Vagina (tissue), 2 donors: ENCODE data around the gene RICTOR.

Experiments used
- POLR2AphosphoS5 ChIP-seq, 2 donors: sonication (generic); formaldehyde crosslinking; IDR thresholded peaks; one replicate each; pipeline ENCODE4 v1.9.0; 2017; ENCODE audit warnings: antibody characterized with exemption in 2 of 2, mild to moderate bottlenecking in 2 of 2, low read depth in 1 of 2; ENCODE audit not compliant: insufficient read depth in 1 of 2
- TF ChIP-seq, protein P1 (sequence below), 3 experiments: fragments of 450-650 bp in 2 of 3; fragments of 200-600 bp in 1 of 3; sonication (generic) in 1 of 3; IDR thresholded peaks; one replicate each; pipeline ENCODE4 v1.5.1; 2017 to 2019; ENCODE audit warnings: antibody characterized with exemption in 3 of 3, mild to moderate bottlenecking in 2 of 3, moderate library complexity in 2 of 3

DNA sequence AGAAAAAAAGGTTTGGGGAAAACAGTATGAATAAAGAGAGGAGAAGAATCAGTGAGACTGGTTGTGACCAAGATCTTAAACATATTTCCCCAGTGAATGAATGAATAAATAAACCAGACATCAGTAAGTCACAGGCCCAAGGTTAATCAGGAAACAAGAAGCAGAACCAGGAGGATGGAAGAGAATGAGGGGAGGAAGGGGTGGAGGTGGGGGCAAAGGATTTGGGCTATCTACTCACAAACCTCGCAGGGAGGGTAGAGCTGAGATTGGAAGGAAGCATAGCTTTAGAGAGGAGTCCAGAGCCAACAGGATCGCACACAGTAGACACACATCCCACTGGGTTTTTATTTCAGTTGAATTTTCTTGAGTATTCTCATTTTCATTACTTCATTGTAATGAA is 47.7 kb upstream of the RICTOR start:
- TF ChIP-seq, protein P1, sequence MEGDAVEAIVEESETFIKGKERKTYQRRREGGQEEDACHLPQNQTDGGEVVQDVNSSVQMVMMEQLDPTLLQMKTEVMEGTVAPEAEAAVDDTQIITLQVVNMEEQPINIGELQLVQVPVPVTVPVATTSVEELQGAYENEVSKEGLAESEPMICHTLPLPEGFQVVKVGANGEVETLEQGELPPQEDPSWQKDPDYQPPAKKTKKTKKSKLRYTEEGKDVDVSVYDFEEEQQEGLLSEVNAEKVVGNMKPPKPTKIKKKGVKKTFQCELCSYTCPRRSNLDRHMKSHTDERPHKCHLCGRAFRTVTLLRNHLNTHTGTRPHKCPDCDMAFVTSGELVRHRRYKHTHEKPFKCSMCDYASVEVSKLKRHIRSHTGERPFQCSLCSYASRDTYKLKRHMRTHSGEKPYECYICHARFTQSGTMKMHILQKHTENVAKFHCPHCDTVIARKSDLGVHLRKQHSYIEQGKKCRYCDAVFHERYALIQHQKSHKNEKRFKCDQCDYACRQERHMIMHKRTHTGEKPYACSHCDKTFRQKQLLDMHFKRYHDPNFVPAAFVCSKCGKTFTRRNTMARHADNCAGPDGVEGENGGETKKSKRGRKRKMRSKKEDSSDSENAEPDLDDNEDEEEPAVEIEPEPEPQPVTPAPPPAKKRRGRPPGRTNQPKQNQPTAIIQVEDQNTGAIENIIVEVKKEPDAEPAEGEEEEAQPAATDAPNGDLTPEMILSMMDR (IDR thresholded peaks at IDR 0.05): no peak
- no peak for TF ChIP-seq POLR2AphosphoS5 (IDR thresholded peaks at IDR 0.05; ENCODE audit: insufficient read depth in 1 of 2, low read depth in 1 of 2)
